Common myeloid progenitor, CD34-positive (primary cell): ENCODE measurements around the gene MYOF. TPM values are rescaled to one million over a fixed set of nuclear protein-coding genes. Genes with fewer than 3 reads are reported as not detected.

Source experiments
- CTCF ChIA-PET: fragments of 350-600 bp; sonication (Branson Sonifier 250); formaldehyde crosslinking; loops from one replicate; lab custom pipeline; 2021; ENCODE audit warnings: antibody characterized with exemption; lab: Charles Lee
- POLR2A ChIA-PET: fragments of 350-600 bp; sonication (Branson Sonifier 250); formaldehyde crosslinking; loops from one replicate; lab custom pipeline; 2021; ENCODE audit warnings: antibody characterized with exemption; lab: Charles Lee
- DNase-seq, 3 donors: peaks; one replicate each; pipeline versions ENCODE4 v3.0.0 to v3.0.0-alpha.2; 2013
- H3K27ac ChIP-seq, 2 experiments: 1 replicate in 1 of 2; 2 replicates in 1 of 2; pipeline ENCODE4 v1.7.0; 2013; ENCODE audit warnings: inconsistent platforms in 2 of 2, low read length in 2 of 2, mild to moderate bottlenecking in 2 of 2, low read depth in 1 of 2, moderate library complexity in 1 of 2; ENCODE audit not compliant: severe bottlenecking in 2 of 2, insufficient read depth in 1 of 2, poor library complexity in 1 of 2
- H3K27me3 ChIP-seq, 5 experiments: replicated peaks in 2 of 5; 1 replicate in 3 of 5; 2 replicates in 2 of 5; pipeline versions ENCODE4 v1.6.1 to v1.7.0; 2013; ENCODE audit warnings: low read length in 4 of 5, mild to moderate bottlenecking in 2 of 5, moderate library complexity in 2 of 5, inconsistent platforms in 1 of 5; ENCODE audit not compliant: insufficient read depth in 5 of 5, control insufficient read depth in 4 of 5
- H3K36me3 ChIP-seq, 4 experiments: 1 replicate in 2 of 4; 2 replicates in 2 of 4; pipeline versions ENCODE4 v1.6.1 to v1.7.0; 2013; ENCODE audit warnings: low read length in 3 of 4, control low read depth in 1 of 4, mild to moderate bottlenecking in 1 of 4; ENCODE audit not compliant: control insufficient read depth in 4 of 4, insufficient read depth in 4 of 4
- H3K4me1 ChIP-seq, 4 experiments: 1 replicate in 3 of 4; 2 replicates in 1 of 4; pipeline versions ENCODE4 v1.6.1 to v1.7.1; 2013; ENCODE audit warnings: low read length in 3 of 4, mild to moderate bottlenecking in 3 of 4, control low read depth in 1 of 4, inconsistent platforms in 1 of 4, moderate library complexity in 1 of 4; ENCODE audit not compliant: control insufficient read depth in 4 of 4, insufficient read depth in 4 of 4; ENCODE audit errors: control extremely low read depth in 1 of 4
- H3K4me3 ChIP-seq, 7 experiments: 1 replicate in 4 of 7; 2 replicates in 3 of 7; pipeline versions ENCODE4 v1.5.1 to v1.7.0; 2013; ENCODE audit warnings: mild to moderate bottlenecking in 7 of 7, low read length in 6 of 7, moderate library complexity in 6 of 7, inconsistent platforms in 2 of 7, low read depth in 2 of 7, control low read depth in 1 of 7; ENCODE audit not compliant: insufficient read depth in 4 of 7, control insufficient read depth in 1 of 7; ENCODE audit errors: extremely low read depth in 1 of 7
- H3K9me3 ChIP-seq, 5 experiments: 1 replicate in 4 of 5; 2 replicates in 1 of 5; pipeline versions ENCODE4 v1.6.1 to v1.7.1; 2013; ENCODE audit warnings: low read length in 4 of 5, mild to moderate bottlenecking in 2 of 5, inconsistent platforms in 1 of 5, low read depth in 1 of 5, moderate library complexity in 1 of 5; ENCODE audit not compliant: control insufficient read depth in 4 of 5, insufficient read depth in 2 of 5; ENCODE audit errors: control extremely low read depth in 1 of 5
- WGBS: methylation state at CpG from one replicate; pipeline ENCODE4 v1.1.5; 2013; ENCODE audit not compliant: insufficient coverage; 5-methylcytosine and 5-hydroxymethylcytosine counted together
- polyA plus RNA-seq: library from polyadenylated mRNA; unstranded; fragments of 120-200 nt; gene quantifications from one replicate; pipeline ENCODE4 v1.2.1, GENCODE V29; 2013

Gene MYOF, protein sequence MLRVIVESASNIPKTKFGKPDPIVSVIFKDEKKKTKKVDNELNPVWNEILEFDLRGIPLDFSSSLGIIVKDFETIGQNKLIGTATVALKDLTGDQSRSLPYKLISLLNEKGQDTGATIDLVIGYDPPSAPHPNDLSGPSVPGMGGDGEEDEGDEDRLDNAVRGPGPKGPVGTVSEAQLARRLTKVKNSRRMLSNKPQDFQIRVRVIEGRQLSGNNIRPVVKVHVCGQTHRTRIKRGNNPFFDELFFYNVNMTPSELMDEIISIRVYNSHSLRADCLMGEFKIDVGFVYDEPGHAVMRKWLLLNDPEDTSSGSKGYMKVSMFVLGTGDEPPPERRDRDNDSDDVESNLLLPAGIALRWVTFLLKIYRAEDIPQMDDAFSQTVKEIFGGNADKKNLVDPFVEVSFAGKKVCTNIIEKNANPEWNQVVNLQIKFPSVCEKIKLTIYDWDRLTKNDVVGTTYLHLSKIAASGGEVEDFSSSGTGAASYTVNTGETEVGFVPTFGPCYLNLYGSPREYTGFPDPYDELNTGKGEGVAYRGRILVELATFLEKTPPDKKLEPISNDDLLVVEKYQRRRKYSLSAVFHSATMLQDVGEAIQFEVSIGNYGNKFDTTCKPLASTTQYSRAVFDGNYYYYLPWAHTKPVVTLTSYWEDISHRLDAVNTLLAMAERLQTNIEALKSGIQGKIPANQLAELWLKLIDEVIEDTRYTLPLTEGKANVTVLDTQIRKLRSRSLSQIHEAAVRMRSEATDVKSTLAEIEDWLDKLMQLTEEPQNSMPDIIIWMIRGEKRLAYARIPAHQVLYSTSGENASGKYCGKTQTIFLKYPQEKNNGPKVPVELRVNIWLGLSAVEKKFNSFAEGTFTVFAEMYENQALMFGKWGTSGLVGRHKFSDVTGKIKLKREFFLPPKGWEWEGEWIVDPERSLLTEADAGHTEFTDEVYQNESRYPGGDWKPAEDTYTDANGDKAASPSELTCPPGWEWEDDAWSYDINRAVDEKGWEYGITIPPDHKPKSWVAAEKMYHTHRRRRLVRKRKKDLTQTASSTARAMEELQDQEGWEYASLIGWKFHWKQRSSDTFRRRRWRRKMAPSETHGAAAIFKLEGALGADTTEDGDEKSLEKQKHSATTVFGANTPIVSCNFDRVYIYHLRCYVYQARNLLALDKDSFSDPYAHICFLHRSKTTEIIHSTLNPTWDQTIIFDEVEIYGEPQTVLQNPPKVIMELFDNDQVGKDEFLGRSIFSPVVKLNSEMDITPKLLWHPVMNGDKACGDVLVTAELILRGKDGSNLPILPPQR (N-terminal part only)
- polyA plus RNA-seq, result 0.95 TPM

- WGBS, result 0% methylated on average over 15 of the region's 27 CpGs
- Histone ChIP-seq H3K27ac (no peak within 1 kb of the TSS), H3K4me3 (peak within 1 kb of the TSS in 6 of 7 experiments; percentile 70 to 91 (median 74)), H3K9me3 (no peaks in the 10 kb centered on the region), H3K27me3 (peaks cover 0 to 18% (median 7%) of the 10 kb centered on the region in 5 experiments), H3K4me1 (peaks cover 0 to 11% (median 6%) of the 10 kb centered on the region in 4 experiments), H3K36me3 (no peaks in the 10 kb centered on the region)
- DNase-seq, result peak; percentile 81 to 91 (median 89)
- POLR2A ChIA-PET, result interaction anchor here (0.6 to 1.0 kb wide), 5 partner anchors 70 to 1047 kb away, joined by 3 read pairs; no protein-coding TSS in a partner anchor
- CTCF ChIA-PET, result interaction anchor here (0.7 to 22.8 kb wide), 34 partner anchors 9 to 407 kb away, joined by 3 to 375 read pairs (median 5); no protein-coding TSS in a partner anchor
Observed at GRCh38 chr10:93482145-93482834, at the start of gene MYOF. Gene MYOF, minus strand, starts transcription at chr10:93482334. Its CDS starts 140 bp downstream, at chr10:93482194.

GRCh38 chr10:93518531-93518930 is 36.4 kb upstream of the MYOF start:
- Histone ChIP-seq H3K36me3 (peaks cover 13 to 47% (median 28%) of the 10 kb centered on the region in 4 experiments), H3K27me3 (no peaks in the 10 kb centered on the region), H3K4me1 (peaks cover 0 to 2% (median 1%) of the 10 kb centered on the region in 4 experiments), H3K9me3 (peaks cover 0 to 8% (median 5%) of the 10 kb centered on the region in 5 experiments), H3K27ac (no peak overlapping the region), H3K4me3 (no peak overlapping the region)
- no peak for DNase-seq
- POLR2A ChIA-PET, result no interaction called here
- CTCF ChIA-PET, result interaction anchor here (1.1 to 2.7 kb wide), 6 partner anchors 9 to 162 kb away, joined by 3 to 11 read pairs (median 4); no protein-coding TSS in a partner anchor
- WGBS, result 95% methylated on average over 2 of the region's 4 CpGs

GRCh38 chr10:93516006-93516380 is 33.9 kb upstream of the MYOF start:
- H3K27ac ChIP-seq, result no peak overlapping the region
- H3K4me3 ChIP-seq, result no peak overlapping the region
- peaks cover 0 to 5% (median 3%) of the 10 kb centered on the region in 5 experiments for H3K9me3 ChIP-seq
- CTCF ChIA-PET, result interaction anchor here (1.2 to 1.6 kb wide), 3 partner anchors 41 to 140 kb away, joined by 3 to 6 read pairs (median 3); no protein-coding TSS in a partner anchor
- peaks cover 0 to 2% (median 1%) of the 10 kb centered on the region in 4 experiments for H3K4me1 ChIP-seq
- H3K27me3 ChIP-seq, result no peaks in the 10 kb centered on the region
- peaks cover 11 to 44% (median 25%) of the 10 kb centered on the region in 4 experiments for H3K36me3 ChIP-seq
- 100% methylated on average over 1 of the region's 1 CpG for WGBS
- peak in 2 of 3 donors; percentile 25 to 43 for DNase-seq
- POLR2A ChIA-PET, result no interaction called here

GRCh38 chr10:93515071-93516005 is 33.2 kb upstream of the MYOF start:
- peak in 2 of 3 donors; percentile 43 to 55 for DNase-seq
- POLR2A ChIA-PET, result no interaction called here
- Histone ChIP-seq H3K4me3 (no peak overlapping the region), H3K4me1 (peaks cover 0 to 2% (median 1%) of the 10 kb centered on the region in 4 experiments), H3K27ac (no peak overlapping the region), H3K9me3 (peaks cover 0 to 5% (median 0%) of the 10 kb centered on the region in 5 experiments), H3K36me3 (peaks cover 9 to 38% (median 20%) of the 10 kb centered on the region in 4 experiments), H3K27me3 (no peaks in the 10 kb centered on the region)
- 53% methylated on average over 4 of the region's 8 CpGs for WGBS
- CTCF ChIA-PET, result interaction anchor here (1.2 to 4.8 kb wide), 2 partner anchors 125 to 139 kb away, joined by 3 to 51 read pairs; no protein-coding TSS in a partner anchor

- no peak overlapping the region for H3K27ac ChIP-seq
- ChIA-PET CTCF (interaction anchor here (1.6 to 4.8 kb wide), 3 partner anchors 10 to 166 kb away, joined by 4 to 51 read pairs (median 7); no protein-coding TSS in a partner anchor), POLR2A (interaction anchor here (0.6 kb wide), 1 partner anchor 145 kb away, joined by 3 read pairs; no protein-coding TSS in a partner anchor)
- H3K9me3 ChIP-seq, result peaks cover 0 to under 1% (median 0%) of the 10 kb centered on the region in 5 experiments
- peaks cover 0 to 2% (median 1%) of the 10 kb centered on the region in 4 experiments for H3K4me1 ChIP-seq
- 95% methylated on average over 2 of the region's 4 CpGs for WGBS
- DNase-seq, result no peak
- H3K4me3 ChIP-seq, result no peak overlapping the region
- peaks cover 5 to 30% (median 15%) of the 10 kb centered on the region in 4 experiments for H3K36me3 ChIP-seq
- H3K27me3 ChIP-seq, result no peaks in the 10 kb centered on the region
Observed at GRCh38 chr10:93514521-93514920, 32.4 kb upstream of the MYOF start.
